OCI-LY1 (cell line): ENCODE results near the gene SMIM7.

ENCODE experiments used
- EZH2 ChIP-seq: fragments of 200-600 bp; sonication (generic), shearing (Covaris generic); IDR thresholded peaks from 2 replicates; pipeline ENCODE4 v1.8.0; 2017; ENCODE audit warnings: borderline replicate concordance, mixed run types, mild to moderate bottlenecking, antibody characterized with exemption, low read length, moderate library complexity, mixed read lengths
- TF ChIP-seq, protein P1 (sequence below): fragments of 200-600 bp; sonication (generic), shearing (Covaris generic); IDR thresholded peaks from 2 replicates; pipeline ENCODE4 v1.5.1; 2017; ENCODE audit warnings: mild to moderate bottlenecking, antibody characterized with exemption, low read length, moderate library complexity, mixed read lengths

DNA sequence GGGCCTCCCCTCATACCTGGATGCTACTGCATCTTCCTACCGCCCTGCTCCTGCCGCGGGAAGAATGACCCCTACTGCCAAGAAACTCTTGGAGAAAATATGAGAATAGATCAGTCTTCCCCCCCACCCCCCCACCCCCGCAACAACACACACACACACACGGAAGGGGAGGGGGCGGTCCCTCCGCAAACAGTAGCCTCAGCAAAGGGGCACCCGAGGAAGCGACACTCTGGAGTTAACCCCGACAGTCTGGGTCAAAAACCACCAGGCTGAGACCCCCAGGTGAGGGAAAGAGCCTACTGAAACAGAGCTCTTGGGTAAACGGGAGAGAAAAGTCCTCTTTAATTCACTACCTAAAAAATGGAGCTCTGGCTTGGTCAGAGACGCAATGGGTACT lies 33.1 kb downstream of the SMIM7 start:
- TF ChIP-seq, protein P1, sequence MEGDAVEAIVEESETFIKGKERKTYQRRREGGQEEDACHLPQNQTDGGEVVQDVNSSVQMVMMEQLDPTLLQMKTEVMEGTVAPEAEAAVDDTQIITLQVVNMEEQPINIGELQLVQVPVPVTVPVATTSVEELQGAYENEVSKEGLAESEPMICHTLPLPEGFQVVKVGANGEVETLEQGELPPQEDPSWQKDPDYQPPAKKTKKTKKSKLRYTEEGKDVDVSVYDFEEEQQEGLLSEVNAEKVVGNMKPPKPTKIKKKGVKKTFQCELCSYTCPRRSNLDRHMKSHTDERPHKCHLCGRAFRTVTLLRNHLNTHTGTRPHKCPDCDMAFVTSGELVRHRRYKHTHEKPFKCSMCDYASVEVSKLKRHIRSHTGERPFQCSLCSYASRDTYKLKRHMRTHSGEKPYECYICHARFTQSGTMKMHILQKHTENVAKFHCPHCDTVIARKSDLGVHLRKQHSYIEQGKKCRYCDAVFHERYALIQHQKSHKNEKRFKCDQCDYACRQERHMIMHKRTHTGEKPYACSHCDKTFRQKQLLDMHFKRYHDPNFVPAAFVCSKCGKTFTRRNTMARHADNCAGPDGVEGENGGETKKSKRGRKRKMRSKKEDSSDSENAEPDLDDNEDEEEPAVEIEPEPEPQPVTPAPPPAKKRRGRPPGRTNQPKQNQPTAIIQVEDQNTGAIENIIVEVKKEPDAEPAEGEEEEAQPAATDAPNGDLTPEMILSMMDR = no peak
- TF ChIP-seq EZH2 = no peak
